Measurements from ENCODE around the gene DPEP3.
A peak's percentile ranks its signal among the peaks of the same experiment; 100 is the strongest.
"Not testable (repeated sequence)": the region's sequence is repeated elsewhere in the genome, so short reads cannot be mapped to it uniquely, and the experiment has no call there.

Gene DPEP3

GRCh38 chr16:67993207-67994039 is 13.1 kb upstream of the DPEP3 start:
- DNase-seq (ENCODE audit: low spot score) = peak; percentile 47

- DNase-seq (ENCODE audit: low spot score) = no peak
Measured at GRCh38 chr16:67992661-67993206, 12.4 kb upstream of the DPEP3 start.

GRCh38 chr16:67990018-67990386 is 9.7 kb upstream of the DPEP3 start:
- no peak for DNase-seq (ENCODE audit: low spot score)

- DNase-seq (ENCODE audit: low spot score) = no peak
Measured at GRCh38 chr16:67989322-67990017, 9.2 kb upstream of the DPEP3 start.

GRCh38 chr16:67988675-67989074 is 8.4 kb upstream of the DPEP3 start:
- DNase-seq (ENCODE audit: low spot score) = no peak

GRCh38 chr16:67987460-67988160 is 7.3 kb upstream of the DPEP3 start:
- DNase-seq (ENCODE audit: low spot score) = no peak

- no peak for DNase-seq (ENCODE audit: low spot score)
Measured at GRCh38 chr16:67986949-67987348, 6.7 kb upstream of the DPEP3 start.

GRCh38 chr16:67982011-67982696 is 1.9 kb upstream of the DPEP3 start:
- DNase-seq (ENCODE audit: low spot score) = no peak

GRCh38 chr16:67977469-67978227 is 2.7 kb downstream of the DPEP3 start:
- DNase-seq (ENCODE audit: low spot score) = no peak

GRCh38 chr16:67977005-67977404 is 3.3 kb downstream of the DPEP3 start:
- DNase-seq (ENCODE audit: low spot score) = no peak

- no peak for DNase-seq (ENCODE audit: low spot score)
Measured at GRCh38 chr16:67976205-67976604, 4.1 kb downstream of the DPEP3 start.

- no peak for DNase-seq (ENCODE audit: low spot score)
Measured at GRCh38 chr16:67975321-67976105, 4.8 kb downstream of the DPEP3 start.

- DNase-seq (ENCODE audit: low spot score) = not testable (repeated sequence)
Measured at GRCh38 chr16:67972285-67972684, 8.0 kb downstream of the DPEP3 start.

- DNase-seq (ENCODE audit: low spot score) = no peak
Measured at GRCh38 chr16:67971111-67971510, 9.2 kb downstream of the DPEP3 start.

GRCh38 chr16:67969254-67970039 is 10.9 kb downstream of the DPEP3 start:
- no peak for DNase-seq (ENCODE audit: low spot score)

GRCh38 chr16:67968400-67969253 is 11.7 kb downstream of the DPEP3 start, which contains the start of gene SLC12A4:
SLC12A4 (minus strand) TSS chr16:67968637; CDS start chr16:67968553, 84 bp downstream.
- DNase-seq (ENCODE audit: low spot score) = peak; percentile 40

GRCh38 chr16:67967958-67968399 is 12.3 kb downstream of the DPEP3 start:
- no peak for DNase-seq (ENCODE audit: low spot score)

- DNase-seq (ENCODE audit: low spot score) = no peak
Measured at GRCh38 chr16:67967183-67967957, 12.9 kb downstream of the DPEP3 start.
